ENCODE data around the gene NFX1.

- no peak for TF ChIP-seq CTCF (IDR thresholded peaks at IDR 0.05; ENCODE audit: insufficient read depth, low read length, poor library complexity, severe bottlenecking)
- no peak for TF ChIP-seq EZH2phosphoT487 (conservative IDR thresholded peaks at IDR 0.05; ENCODE audit: low read length)
Measured at GRCh38 chr9:33320230-33320567, 29.9 kb downstream of the NFX1 start.

Measured in SU-DHL-6 (cell line).